NCI-H510A treated with DMSO at 0.1 percent for 48 hours (cell line): Measurements from ENCODE around the gene NBPF11.
"Not testable (repeated sequence)": the region's sequence is repeated elsewhere in the genome, so short reads cannot be mapped to it uniquely, and the experiment has no call there.

Source experiments
- DNase-seq: peaks from one replicate; lab custom pipeline; 2025; lab: John Stamatoyannopoulos, UW

NBPF11 gene

GRCh38 chr1:148151911-148152656 lies at the start of gene NBPF11:
TSS of gene NBPF11 (minus strand) at chr1:148152281. CDS start at chr1:148127003, 25,278 bp downstream.
- peak; percentile 61 for DNase-seq

- DNase-seq: not testable (repeated sequence)
These were observed 45.3 kb upstream of the NBPF11 start for GRCh38 chr1:148197396-148197795.

GRCh38 chr1:148196949-148197348 lies 44.9 kb upstream of the NBPF11 start:
- not testable (repeated sequence) for DNase-seq

GRCh38 chr1:148195115-148195514 lies 43.0 kb upstream of the NBPF11 start:
- DNase-seq: not testable (repeated sequence)

GRCh38 chr1:148188768-148189167 lies 36.7 kb upstream of the NBPF11 start:
- DNase-seq: not testable (repeated sequence)

GRCh38 chr1:148178682-148179081 lies 26.6 kb upstream of the NBPF11 start:
- not testable (repeated sequence) for DNase-seq

- DNase-seq: not testable (repeated sequence)
These were observed 23.3 kb upstream of the NBPF11 start for GRCh38 chr1:148175414-148175813.

- not testable (repeated sequence) for DNase-seq
These were observed 19.9 kb upstream of the NBPF11 start for GRCh38 chr1:148171995-148172394.

- no peak for DNase-seq
These were observed 14.7 kb upstream of the NBPF11 start for GRCh38 chr1:148166558-148167492.

GRCh38 chr1:148162363-148162762 lies 10.3 kb upstream of the NBPF11 start:
- no peak for DNase-seq

GRCh38 chr1:148161053-148161901 lies 9.2 kb upstream of the NBPF11 start:
- DNase-seq: no peak

GRCh38 chr1:148160343-148161052 lies 8.4 kb upstream of the NBPF11 start:
- DNase-seq: no peak

GRCh38 chr1:148160048-148160342 lies 7.9 kb upstream of the NBPF11 start:
- no peak for DNase-seq

- no peak for DNase-seq
These were observed 6.4 kb upstream of the NBPF11 start for GRCh38 chr1:148158341-148159003.

GRCh38 chr1:148157803-148158202 lies 5.7 kb upstream of the NBPF11 start:
- not testable (repeated sequence) for DNase-seq

- not testable (repeated sequence) for DNase-seq
These were observed 3.6 kb upstream of the NBPF11 start for GRCh38 chr1:148155494-148156275.

GRCh38 chr1:148152795-148153194 lies 714 bp upstream of the NBPF11 start:
- not testable (repeated sequence) for DNase-seq

GRCh38 chr1:148151371-148151819 lies 686 bp downstream of the NBPF11 start:
- peak; percentile 2 for DNase-seq

GRCh38 chr1:148150945-148151344 lies 1.1 kb downstream of the NBPF11 start:
- DNase-seq: not testable (repeated sequence)

GRCh38 chr1:148150014-148150413 lies 2.1 kb downstream of the NBPF11 start:
- not testable (repeated sequence) for DNase-seq
